Uterus (tissue), 2 donors: ENCODE measurements around the gene MEIS1.

Source experiments
- POLR2A ChIP-seq, 2 donors: fragments of 450-650 bp; IDR thresholded peaks; one replicate each; pipeline ENCODE4 v1.6.1; 2016; ENCODE audit warnings: antibody characterized with exemption in 2 of 2, mild to moderate bottlenecking in 1 of 2, moderate library complexity in 1 of 2
- TF ChIP-seq, protein P1 (sequence below), 4 experiments: fragments of 200-600 bp in 2 of 4; fragments of 450-650 bp in 2 of 4; sonication (generic) in 2 of 4; IDR thresholded peaks; one replicate each; pipeline ENCODE4 v1.5.1; 2016 to 2019; ENCODE audit warnings: antibody characterized with exemption in 4 of 4, mild to moderate bottlenecking in 2 of 4, moderate library complexity in 1 of 4

DNA sequence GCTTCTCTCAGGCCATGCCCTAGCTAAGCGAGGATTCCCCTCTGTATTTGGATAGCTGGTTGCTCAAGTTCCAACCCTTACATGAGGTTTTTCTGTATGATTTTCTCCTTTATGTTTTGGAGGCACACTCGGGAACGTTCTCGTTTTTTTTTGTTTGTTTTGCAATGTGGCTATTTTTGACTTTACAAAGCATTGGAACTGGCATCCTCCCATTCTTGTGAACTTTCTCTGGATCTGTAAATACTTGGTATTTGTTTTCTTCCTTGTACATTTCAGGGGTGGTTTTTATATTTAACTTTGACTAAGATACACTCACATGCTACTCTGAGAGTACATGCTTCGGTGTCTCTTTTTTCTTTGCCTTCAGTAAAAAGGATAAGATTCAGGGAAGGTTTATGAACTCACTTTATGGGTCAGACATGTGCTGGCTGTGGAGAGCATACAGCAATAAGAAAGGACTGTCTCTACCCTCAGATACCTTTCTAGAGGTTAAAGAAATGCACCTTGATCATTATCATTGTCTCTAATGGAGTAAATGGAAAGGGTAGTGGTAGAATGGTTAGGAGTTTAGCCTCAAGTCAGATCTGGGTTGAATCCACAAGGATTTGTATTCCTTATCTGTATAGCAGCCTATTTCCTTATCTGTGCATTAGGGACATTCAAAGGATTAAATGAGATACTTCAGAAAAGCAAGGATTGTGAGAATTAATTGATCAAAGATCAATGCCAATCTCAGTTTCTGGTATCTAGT lies 61.9 kb downstream of the MEIS1 start:
- TF ChIP-seq, protein P1, sequence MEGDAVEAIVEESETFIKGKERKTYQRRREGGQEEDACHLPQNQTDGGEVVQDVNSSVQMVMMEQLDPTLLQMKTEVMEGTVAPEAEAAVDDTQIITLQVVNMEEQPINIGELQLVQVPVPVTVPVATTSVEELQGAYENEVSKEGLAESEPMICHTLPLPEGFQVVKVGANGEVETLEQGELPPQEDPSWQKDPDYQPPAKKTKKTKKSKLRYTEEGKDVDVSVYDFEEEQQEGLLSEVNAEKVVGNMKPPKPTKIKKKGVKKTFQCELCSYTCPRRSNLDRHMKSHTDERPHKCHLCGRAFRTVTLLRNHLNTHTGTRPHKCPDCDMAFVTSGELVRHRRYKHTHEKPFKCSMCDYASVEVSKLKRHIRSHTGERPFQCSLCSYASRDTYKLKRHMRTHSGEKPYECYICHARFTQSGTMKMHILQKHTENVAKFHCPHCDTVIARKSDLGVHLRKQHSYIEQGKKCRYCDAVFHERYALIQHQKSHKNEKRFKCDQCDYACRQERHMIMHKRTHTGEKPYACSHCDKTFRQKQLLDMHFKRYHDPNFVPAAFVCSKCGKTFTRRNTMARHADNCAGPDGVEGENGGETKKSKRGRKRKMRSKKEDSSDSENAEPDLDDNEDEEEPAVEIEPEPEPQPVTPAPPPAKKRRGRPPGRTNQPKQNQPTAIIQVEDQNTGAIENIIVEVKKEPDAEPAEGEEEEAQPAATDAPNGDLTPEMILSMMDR (IDR thresholded peaks at IDR 0.05), result no peak
- TF ChIP-seq POLR2A (IDR thresholded peaks at IDR 0.05), result no peak
